Umbilical cord (tissue), 2 donors: Measurements from ENCODE around the gene TIRAP. TPM values are rescaled to one million over a fixed set of nuclear protein-coding genes. Genes with fewer than 3 reads are reported as not detected.

Source experiments
- DNase-seq: peaks from one replicate; pipeline ENCODE4 v3.0.0-alpha.2; 2015; ENCODE audit warnings: low spot score
- total RNA-seq: library from RNA; depleted of rRNA; stranded (reverse); fragments of >200 nt; gene quantifications from one replicate; pipeline ENCODE4 v1.2.3, GENCODE V29; 2014; ENCODE audit warnings: low replicate concordance; ENCODE audit not compliant: insufficient read depth

The TIRAP gene
- total RNA-seq, 1 donor from 2014 or later, result 6.3 TPM

DNA sequence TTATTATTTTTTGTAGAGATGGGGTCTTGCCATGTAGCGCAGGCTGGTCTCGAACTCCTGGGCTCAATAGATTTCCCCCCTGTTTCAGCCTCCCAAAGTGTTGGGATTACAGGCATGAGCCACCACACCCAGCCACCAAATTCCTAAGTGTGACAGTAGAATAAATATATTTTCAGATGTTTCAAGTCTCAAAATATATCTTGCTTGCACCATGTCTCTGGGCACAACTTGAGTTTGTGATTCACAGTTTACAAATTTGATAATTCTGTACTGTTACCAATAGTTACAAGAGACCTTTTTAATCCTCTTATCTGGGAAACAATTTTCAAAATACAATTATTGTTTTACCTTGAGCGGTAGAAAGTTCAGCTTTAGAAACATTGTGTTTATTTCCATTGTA is 40.1 kb downstream of the TIRAP start:
- no peak for DNase-seq

- no peak for DNase-seq
Observed at GRCh38 chr11:126327281-126328000, 44.5 kb downstream of the TIRAP start.

- DNase-seq, result no peak
Observed at GRCh38 chr11:126328001-126328390, 45.1 kb downstream of the TIRAP start.

GRCh38 chr11:126328444-126328843 is 45.6 kb downstream of the TIRAP start:
- no peak for DNase-seq

DNA sequence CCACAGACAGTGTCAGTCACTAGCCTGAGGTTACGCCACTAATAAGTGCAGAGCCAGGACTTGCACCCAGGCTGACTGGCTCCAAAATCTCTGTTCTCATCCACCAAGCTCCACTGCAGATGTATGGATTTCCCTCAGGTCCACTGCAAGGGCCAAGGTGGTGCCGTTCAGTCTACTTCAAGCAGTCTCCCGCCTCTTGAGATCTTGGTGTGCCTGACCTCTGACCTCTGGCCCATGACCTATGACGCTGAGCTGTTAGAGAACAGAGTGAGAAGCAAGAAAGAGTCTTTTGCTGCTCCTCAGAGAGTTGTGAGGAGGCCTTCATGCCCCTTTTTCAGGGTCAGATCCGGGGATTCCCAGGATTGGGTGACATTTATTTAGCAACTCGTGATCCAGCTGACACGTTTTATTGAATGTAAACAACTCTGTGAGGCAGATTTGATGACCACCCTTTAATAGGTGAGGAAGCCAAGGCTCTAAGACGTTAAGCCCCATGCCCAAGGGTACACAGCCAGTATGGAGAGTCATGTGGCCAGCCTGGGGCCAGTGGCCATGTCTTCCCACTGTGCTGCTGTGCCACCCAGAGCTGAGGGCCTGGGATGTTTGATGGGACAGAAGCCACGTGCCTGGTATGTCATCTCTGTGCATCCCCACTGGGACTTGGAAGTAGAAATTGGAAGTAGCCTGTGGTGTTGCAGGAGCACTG is 46.2 kb downstream of the TIRAP start:
- DNase-seq, result no peak

- DNase-seq, result no peak
Observed at GRCh38 chr11:126329644-126330211, 46.8 kb downstream of the TIRAP start.

DNA sequence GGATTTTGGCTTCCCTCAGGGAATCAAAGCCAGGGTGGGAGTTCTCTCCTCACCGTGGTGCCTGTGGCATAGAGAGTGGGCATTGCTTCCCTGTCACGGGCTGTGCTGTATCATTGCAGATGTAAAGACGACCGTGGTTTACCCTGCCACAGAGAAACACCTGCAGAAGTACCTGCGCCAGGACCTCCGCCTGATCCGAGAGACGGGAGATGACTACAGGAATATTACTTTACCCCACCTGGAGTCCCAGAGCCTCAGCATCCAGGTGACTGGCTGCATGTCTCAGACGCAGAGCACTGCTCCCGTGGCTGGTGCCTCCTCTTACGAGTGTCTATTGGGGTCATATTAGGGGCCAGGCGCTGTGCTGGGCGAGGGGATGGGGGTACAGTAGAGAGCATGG is 48.4 kb downstream of the TIRAP start:
- DNase-seq, result no peak

- peak; percentile 94 for DNase-seq
Observed at GRCh38 chr11:126332221-126332711, 49.4 kb downstream of the TIRAP start.

DNA sequence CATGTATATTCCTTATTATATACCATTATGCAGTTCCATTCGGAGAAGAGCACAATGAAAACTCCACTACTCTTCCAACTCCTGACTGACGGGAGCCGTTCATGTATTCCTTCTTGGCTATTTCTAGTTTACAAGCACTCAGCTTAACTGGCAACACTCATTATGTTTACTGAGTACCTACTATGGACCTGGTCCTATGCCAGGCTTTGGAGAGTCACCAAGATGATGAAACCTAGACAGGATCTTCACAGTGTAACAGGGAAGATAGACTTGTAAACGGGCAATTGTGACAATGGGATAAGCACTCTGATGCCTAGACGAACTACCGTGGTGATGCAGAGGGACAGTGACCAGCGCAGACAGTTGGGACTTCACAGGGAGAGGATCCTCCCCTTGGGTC is 50.2 kb downstream of the TIRAP start:
- no peak for DNase-seq

DNA sequence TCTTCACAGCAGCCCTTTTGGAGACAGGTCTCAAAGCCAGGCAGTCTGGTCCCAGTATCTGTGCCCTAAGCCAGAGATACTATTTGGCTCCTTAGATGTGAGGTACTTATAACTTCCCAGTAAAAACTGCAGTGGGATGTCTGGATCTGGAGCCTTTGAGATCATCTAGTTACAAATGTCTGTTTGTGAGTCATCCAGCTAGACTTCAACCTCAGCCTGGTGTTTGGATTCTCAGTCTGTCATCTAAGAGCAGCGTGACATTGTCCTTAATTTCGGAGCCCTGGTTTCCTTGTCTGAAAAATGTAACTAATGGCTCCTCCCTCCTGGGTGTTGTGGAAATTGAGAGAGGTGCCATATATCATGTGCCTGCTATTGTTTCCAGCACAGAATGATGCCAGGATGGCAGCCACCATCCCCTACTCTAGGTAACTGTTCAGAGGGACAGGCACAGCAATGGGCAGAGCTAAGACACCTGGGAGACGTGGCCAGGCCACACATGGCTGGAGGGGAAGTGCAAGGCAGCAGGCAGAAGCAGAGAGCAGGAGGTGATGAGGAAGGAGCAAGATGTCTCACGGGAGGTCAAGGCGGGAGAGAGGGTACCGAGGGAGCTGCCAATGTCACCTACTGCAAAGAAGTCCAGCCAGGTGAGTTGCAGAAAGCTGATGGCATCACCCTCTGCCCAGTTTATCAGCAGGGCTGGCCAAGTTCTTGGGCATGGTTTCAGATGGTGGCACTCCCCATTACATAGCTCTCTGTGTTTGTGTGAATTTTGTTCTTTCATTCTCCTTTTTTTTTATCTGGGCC is 52.0 kb downstream of the TIRAP start:
- peak; percentile 87 for DNase-seq

DNA sequence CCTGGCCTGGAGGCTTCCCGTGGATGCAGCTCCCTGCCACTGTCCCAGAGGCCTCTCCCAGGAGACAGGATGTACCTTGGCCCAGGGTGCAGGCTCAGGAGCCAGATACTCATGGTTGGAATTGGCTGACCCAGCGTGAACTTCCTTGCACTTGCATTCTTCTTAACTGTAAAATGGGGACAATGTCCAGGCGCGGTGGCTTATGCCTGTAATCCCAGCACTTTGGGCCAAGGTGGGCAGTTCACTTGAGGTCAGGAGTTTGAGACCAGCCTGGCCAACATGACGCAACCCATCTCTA is 52.5 kb downstream of the TIRAP start:
- DNase-seq, result no peak

DNA sequence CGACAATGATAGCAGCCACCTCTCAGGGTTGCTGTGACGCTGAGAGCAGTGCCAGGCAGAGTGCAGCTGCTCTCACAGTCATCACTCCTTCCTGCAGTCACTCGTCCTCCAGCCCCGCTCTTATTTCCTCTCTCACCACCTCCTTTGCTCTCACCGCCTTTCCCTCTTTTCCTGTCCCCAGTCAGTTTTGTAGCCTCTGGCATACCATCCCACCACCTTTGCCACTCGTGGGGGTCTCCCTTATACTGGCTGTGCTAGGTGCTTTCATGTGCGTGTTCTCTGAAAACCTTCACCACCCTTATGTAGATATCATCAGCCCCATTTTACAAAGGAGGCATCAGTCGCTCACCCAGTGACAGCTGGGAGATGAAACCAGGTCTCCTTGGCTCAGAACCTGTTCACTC is 53.2 kb downstream of the TIRAP start:
- no peak for DNase-seq

GRCh38 chr11:126336671-126337101 is 53.8 kb downstream of the TIRAP start:
- no peak for DNase-seq

DNA sequence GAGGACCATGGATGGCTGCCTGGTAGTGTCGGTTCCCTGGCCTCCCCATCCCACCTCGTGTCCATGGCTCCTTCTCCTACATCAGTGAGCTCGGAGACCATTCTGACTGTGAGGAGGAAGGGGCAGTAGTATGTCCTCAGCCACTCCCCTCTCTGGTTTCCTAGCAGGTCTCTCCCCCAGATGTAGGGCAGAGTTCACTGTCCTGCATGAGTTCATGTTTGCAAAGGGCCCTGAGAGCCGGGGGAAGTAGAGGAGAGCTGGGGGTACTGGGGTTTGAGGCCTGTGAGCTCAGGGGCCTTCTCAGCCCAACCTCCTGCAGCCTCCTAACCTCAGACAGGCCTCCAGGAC is 54.2 kb downstream of the TIRAP start:
- DNase-seq, result no peak

GRCh38 chr11:126337474-126338241 is 54.8 kb downstream of the TIRAP start:
- no peak for DNase-seq

- no peak for DNase-seq
Observed at GRCh38 chr11:126338346-126339055, 55.6 kb downstream of the TIRAP start.

DNA sequence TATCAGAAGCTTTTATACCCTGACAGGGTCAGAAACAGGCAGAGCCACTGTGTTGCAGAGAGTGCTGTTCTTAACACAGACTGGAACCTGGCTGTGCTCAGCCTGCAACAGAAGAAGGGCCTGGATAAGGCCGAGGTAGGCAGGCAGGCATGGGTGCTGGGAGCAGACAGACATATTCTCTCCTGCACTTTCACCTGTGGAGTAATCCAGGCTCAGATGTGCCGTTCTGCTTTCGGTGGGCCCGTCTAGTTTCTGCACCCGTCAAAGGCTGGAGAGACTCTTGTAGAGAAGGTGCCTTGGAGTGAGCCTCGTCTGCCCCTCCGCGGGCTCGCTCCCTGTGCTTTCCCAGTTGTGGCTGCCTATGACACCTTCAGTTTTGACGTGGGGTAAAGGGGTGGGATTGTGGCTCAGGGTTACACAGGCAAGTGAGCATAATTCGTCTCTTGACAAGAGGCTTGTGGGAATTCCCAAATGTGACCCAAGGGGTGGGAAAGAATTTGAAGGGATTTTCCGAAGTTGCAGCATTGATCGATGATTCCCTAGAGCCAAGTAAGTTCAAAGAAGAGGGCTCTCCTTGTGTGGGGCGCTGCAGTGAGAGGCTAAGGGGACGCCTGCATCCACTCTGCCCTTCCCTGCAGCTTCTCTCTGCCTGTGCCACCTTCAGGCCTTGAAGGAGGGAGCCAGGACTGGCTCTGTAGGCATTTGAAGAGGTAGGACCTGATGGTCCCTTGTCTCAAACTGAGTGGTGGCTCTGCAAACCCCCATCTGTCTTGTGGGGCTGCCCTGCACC is 56.4 kb downstream of the TIRAP start:
- no peak for DNase-seq

DNA sequence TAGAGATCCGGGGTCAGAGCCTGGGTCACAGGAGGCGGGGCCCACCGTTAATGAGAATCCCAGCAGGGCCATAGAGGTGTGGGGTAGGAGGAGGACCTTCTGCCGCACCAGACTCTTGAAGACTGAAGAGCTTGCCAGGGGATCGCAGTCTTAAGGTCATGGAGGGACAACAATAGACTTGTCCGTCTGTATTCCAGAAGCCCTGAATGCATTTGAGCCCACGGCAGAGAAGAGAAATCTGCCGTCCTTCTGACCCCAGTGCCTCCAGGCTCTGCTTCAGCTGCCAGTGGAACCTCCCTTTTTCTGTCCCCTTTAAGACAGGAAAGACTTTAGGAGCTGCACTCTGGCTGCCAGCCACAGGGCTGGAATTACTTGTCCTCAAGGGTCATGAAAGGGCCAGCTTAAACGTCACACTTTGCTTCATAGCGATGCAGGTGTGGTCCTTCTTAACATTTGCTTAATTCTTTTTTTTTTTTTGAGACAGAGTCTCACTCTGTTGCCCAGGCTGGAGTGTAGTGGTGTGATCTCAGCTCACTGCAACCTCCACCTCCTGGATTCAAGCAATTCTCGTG is 57.1 kb downstream of the TIRAP start:
- DNase-seq, result peak; percentile 77

DNA sequence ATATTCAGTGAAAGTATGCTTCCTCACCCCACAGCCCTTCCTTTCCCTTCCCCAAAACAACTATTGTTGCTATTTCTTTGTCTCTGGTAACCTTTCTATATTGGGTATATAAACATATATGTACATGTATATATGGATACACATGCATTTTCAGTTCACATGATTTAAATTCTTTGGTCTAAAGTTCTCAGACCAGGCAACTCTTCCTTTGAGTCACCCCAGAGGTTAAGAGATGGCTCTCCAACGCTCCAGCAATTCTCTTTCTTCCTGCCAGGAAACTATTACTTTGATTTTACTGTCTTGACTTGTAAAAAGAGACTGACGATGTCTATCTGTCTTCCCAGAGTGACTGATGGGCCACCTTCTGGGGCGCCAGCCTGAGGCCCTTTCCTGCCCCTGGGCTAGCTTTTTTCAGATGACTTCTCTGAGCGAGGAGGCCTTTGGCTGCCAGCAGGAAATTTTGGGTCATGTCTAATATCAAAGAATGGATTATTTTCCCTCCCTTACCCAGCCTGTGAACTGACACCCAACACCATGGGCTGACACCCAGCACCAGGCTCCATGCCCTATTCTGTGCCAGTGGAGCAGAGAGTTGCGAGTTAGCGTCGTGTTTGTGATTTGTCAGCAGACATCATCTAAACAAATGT is 58.2 kb downstream of the TIRAP start:
- DNase-seq, result no peak
